Measurements from ENCODE around the gene TMTC4.
A peak's percentile ranks its signal among the peaks of the same experiment; 100 is the strongest.

The TMTC4 gene

DNA sequence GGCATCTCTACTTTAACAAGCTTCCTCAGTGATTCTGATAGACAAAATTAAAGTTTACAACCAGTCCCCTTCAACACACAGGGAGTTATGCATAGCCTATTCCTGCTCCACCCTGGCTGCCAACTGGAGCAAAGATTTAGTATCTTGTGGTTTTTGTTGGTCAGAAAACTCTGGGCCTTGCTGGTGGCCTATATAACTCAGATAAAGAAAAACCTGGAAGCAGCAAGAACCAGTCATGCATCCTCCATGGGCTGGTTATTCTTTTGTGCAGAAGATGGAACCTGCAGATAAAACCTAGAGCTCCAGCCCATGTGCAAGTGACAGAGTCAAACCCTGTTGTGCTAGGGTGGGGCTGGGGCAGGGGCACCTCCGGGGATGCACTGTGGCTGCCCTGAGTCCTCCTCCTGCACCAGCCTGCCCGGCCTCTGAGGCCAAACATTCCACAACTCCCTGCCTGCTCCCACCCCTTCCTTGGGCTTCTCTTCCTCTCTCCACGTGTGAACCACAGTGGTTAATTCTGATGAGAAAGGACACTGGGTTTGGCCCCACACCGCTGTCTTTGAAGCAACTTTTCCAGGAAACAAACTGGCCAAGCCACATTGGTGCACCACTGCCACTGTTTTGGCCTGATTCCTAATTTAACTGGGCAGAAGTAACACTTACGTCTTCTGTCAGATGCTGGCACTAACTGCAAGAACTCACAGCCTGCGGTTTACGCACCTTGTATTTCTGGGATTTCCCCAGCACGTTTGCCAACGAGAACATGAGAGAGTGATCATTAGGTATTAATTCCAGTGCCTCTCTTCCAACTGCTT, 62.7 kb downstream of the TMTC4 start:
- no peak overlapping the region for H2AFZ ChIP-seq (ENCODE audit: low read depth, low read length, severe bottlenecking)
- no peaks in the 10 kb centered on the region for H3K36me3 ChIP-seq (ENCODE audit: low read length)
- no peak overlapping the region for H3K9ac ChIP-seq (ENCODE audit: low read length)
- H3K9me3 ChIP-seq (ENCODE audit: insufficient read depth, low read length) = no peaks in the 10 kb centered on the region
- H3K9me2 ChIP-seq (replicated peaks; ENCODE audit: insufficient read depth, low read length) = no peaks in the 10 kb centered on the region
- no peaks in the 10 kb centered on the region for H4K20me1 ChIP-seq (ENCODE audit: low read depth, low read length)
- no peak overlapping the region for H3K27ac ChIP-seq (ENCODE audit: low read depth, low read length)
- H3F3A ChIP-seq (ENCODE audit: insufficient read depth) = no peaks in the 10 kb centered on the region
- H3K4me3 ChIP-seq (ENCODE audit: insufficient read depth, low read length, poor library complexity, severe bottlenecking) = no peak overlapping the region
- H3K4me2 ChIP-seq (ENCODE audit: low read depth, low read length, poor library complexity, severe bottlenecking) = no peak overlapping the region
- no peak for TF ChIP-seq EZH2phosphoT487 (conservative IDR thresholded peaks at IDR 0.05; ENCODE audit: low read length)
- no peaks in the 10 kb centered on the region for H3K79me2 ChIP-seq (ENCODE audit: insufficient read depth, low read length)
- H3K27me3 ChIP-seq (ENCODE audit: low read length) = no peaks in the 10 kb centered on the region

DNA sequence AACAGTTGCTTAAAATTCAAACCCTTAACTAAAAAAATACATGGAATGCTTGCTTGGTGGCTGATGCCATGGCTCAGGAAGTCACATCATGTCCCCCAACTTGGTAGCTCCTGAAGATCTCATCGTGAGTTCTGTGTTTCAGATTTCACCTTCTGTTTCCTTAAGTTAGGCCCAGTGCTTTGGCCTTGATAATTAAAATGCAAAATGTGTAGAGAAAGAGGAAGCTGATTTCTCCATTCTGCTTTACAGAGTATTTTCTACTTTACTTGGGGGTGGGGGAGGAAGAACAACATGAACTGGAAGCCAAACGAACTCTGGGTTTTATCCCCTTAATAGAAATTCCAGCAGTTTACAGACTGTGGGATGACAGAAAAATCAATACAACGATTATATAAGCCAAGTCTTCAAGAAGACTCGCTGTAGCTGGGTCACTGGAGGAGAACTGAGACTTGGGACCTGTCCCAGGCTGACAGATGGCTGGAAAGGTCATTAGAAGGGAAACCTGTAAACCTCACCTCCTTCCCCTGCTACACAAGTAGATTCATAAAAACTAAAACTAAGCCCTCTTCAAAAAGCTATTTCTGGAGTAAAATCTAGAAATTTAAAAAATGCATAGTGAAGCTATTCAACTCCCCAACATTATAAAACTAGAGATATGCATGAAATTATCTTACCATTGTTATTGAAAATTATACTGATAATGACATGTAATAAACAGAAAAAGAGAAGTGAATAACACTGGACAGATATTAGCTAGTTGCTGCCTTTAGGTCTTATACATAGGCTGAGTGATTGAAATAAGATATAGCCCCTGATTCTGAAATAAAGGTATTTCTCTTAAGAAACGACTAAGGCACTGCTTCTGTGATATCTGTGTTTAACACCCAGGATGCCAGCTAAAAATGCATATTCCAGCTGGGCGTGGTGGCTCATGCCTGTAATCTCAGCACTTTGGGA, 63.9 kb downstream of the TMTC4 start:
- no peak overlapping the region for H3K9ac ChIP-seq (ENCODE audit: low read length)
- peak overlapping the region; percentile 25 for H3K4me2 ChIP-seq (ENCODE audit: low read depth, low read length, poor library complexity, severe bottlenecking)
- H3F3A ChIP-seq (ENCODE audit: insufficient read depth) = no peaks in the 10 kb centered on the region
- H3K4me3 ChIP-seq (ENCODE audit: insufficient read depth, low read length, poor library complexity, severe bottlenecking) = no peak overlapping the region
- H3K9me3 ChIP-seq (ENCODE audit: insufficient read depth, low read length) = no peaks in the 10 kb centered on the region
- TF ChIP-seq, protein P1, sequence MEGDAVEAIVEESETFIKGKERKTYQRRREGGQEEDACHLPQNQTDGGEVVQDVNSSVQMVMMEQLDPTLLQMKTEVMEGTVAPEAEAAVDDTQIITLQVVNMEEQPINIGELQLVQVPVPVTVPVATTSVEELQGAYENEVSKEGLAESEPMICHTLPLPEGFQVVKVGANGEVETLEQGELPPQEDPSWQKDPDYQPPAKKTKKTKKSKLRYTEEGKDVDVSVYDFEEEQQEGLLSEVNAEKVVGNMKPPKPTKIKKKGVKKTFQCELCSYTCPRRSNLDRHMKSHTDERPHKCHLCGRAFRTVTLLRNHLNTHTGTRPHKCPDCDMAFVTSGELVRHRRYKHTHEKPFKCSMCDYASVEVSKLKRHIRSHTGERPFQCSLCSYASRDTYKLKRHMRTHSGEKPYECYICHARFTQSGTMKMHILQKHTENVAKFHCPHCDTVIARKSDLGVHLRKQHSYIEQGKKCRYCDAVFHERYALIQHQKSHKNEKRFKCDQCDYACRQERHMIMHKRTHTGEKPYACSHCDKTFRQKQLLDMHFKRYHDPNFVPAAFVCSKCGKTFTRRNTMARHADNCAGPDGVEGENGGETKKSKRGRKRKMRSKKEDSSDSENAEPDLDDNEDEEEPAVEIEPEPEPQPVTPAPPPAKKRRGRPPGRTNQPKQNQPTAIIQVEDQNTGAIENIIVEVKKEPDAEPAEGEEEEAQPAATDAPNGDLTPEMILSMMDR (IDR thresholded peaks at IDR 0.05; ENCODE audit: insufficient read depth, low read length, poor library complexity, severe bottlenecking) = no peak
- TF ChIP-seq EZH2phosphoT487 (conservative IDR thresholded peaks at IDR 0.05; ENCODE audit: low read length) = no peak
- no peaks in the 10 kb centered on the region for H3K36me3 ChIP-seq (ENCODE audit: low read length)
- H2AFZ ChIP-seq (ENCODE audit: low read depth, low read length, severe bottlenecking) = peak overlapping the region; percentile 29
- no peaks in the 10 kb centered on the region for H3K27me3 ChIP-seq (ENCODE audit: low read length)
- no peaks in the 10 kb centered on the region for H4K20me1 ChIP-seq (ENCODE audit: low read depth, low read length)
- H3K9me2 ChIP-seq (replicated peaks; ENCODE audit: insufficient read depth, low read length) = no peaks in the 10 kb centered on the region
- no peaks in the 10 kb centered on the region for H3K79me2 ChIP-seq (ENCODE audit: insufficient read depth, low read length)
- H3K27ac ChIP-seq (ENCODE audit: low read depth, low read length) = 0 out of 2 replicates have a peak overlapping the region, but pooled peaks have one; percentile 8

DNA sequence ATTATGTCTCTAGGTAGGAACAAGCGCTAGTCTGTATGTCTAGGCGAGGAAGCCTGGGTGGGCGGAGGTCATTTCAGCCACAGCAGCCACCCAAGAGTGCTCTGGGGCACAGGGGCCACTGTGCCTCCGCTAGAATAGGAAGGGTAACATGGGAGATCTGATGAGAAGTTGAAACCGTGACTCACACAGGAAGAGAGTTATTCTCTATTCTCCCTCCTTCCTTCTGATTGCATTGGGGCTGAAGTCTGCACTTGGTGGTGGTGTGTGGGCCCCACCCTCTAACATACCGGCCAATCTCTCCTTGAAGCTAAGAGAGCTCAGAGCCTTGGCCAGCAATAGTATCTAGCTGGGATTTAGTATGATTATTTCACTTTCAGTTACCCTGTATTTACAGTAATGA, 65.7 kb downstream of the TMTC4 start:
- Histone ChIP-seq H3K9me3 (ENCODE audit: insufficient read depth, low read length) (no peaks in the 10 kb centered on the region), H3K36me3 (ENCODE audit: low read length) (no peaks in the 10 kb centered on the region), H3F3A (ENCODE audit: insufficient read depth) (no peaks in the 10 kb centered on the region), H2AFZ (ENCODE audit: low read depth, low read length, severe bottlenecking) (no peak overlapping the region), H3K4me2 (ENCODE audit: low read depth, low read length, poor library complexity, severe bottlenecking) (no peak overlapping the region), H3K4me3 (ENCODE audit: insufficient read depth, low read length, poor library complexity, severe bottlenecking) (no peak overlapping the region), H3K27ac (ENCODE audit: low read depth, low read length) (no peak overlapping the region), H4K20me1 (ENCODE audit: low read depth, low read length) (no peaks in the 10 kb centered on the region), H3K27me3 (ENCODE audit: low read length) (no peaks in the 10 kb centered on the region), H3K9ac (ENCODE audit: low read length) (no peak overlapping the region), H3K9me2 (replicated peaks; ENCODE audit: insufficient read depth, low read length) (no peaks in the 10 kb centered on the region), H3K79me2 (ENCODE audit: insufficient read depth, low read length) (no peaks in the 10 kb centered on the region)
- TF ChIP-seq, protein P1 (IDR thresholded peaks at IDR 0.05; ENCODE audit: insufficient read depth, low read length, poor library complexity, severe bottlenecking) = no peak
- no peak for TF ChIP-seq EZH2phosphoT487 (conservative IDR thresholded peaks at IDR 0.05; ENCODE audit: low read length)

Data from SU-DHL-6 (cell line).